ENCODE measurements around the gene CLEC4M.

- TF ChIP-seq CTCF (IDR thresholded peaks at IDR 0.05) (no peak), POLR2AphosphoS5 (IDR thresholded peaks at IDR 0.05; ENCODE audit: insufficient read depth in 1 of 2, low read depth in 1 of 2) (no peak)
Measured at GRCh38 chr19:7757358-7757757, 5.7 kb upstream of the CLEC4M start.

All from vagina (tissue), 2 donors.